GM12873 (cell line): ENCODE results near the gene LDB2.

Experiments used
- TF ChIP-seq, protein P1 (sequence below): IDR thresholded peaks from 2 replicates; pipeline ENCODE4 v1.5.1; 2012; ENCODE audit warnings: low read depth, mild to moderate bottlenecking, moderate library complexity, low read length, control low read depth; ENCODE audit not compliant: insufficient read depth; ENCODE audit errors: missing control alignments

Gene LDB2

GRCh38 chr4:16687011-16687410 lies 211.4 kb downstream of the LDB2 start:
- TF ChIP-seq, protein P1, sequence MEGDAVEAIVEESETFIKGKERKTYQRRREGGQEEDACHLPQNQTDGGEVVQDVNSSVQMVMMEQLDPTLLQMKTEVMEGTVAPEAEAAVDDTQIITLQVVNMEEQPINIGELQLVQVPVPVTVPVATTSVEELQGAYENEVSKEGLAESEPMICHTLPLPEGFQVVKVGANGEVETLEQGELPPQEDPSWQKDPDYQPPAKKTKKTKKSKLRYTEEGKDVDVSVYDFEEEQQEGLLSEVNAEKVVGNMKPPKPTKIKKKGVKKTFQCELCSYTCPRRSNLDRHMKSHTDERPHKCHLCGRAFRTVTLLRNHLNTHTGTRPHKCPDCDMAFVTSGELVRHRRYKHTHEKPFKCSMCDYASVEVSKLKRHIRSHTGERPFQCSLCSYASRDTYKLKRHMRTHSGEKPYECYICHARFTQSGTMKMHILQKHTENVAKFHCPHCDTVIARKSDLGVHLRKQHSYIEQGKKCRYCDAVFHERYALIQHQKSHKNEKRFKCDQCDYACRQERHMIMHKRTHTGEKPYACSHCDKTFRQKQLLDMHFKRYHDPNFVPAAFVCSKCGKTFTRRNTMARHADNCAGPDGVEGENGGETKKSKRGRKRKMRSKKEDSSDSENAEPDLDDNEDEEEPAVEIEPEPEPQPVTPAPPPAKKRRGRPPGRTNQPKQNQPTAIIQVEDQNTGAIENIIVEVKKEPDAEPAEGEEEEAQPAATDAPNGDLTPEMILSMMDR = no peak

GRCh38 chr4:16686195-16686594 lies 212.2 kb downstream of the LDB2 start:
- TF ChIP-seq, protein P1 = no peak

- TF ChIP-seq, protein P1 = no peak
Observed at GRCh38 chr4:16685536-16685935, 212.9 kb downstream of the LDB2 start.

DNA sequence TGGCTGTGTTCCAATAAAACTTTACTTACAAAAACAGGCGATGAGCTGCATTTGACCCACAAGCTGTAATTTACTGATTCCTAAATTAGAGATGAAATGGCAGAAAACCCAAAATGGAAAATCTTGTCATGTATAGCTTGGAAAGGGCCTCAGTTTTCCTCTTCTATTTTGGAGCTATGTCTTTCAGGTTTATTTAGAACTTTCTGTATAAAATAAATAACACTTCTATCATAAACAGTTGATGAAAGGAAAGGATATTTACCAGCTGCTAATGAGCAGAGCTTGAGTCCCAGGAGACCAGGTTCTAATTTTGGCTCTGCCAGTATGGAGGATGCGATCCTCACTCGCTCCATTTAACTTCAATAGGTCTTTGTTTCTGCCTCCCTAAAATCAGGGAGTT lies 213.5 kb downstream of the LDB2 start:
- TF ChIP-seq, protein P1 = no peak

DNA sequence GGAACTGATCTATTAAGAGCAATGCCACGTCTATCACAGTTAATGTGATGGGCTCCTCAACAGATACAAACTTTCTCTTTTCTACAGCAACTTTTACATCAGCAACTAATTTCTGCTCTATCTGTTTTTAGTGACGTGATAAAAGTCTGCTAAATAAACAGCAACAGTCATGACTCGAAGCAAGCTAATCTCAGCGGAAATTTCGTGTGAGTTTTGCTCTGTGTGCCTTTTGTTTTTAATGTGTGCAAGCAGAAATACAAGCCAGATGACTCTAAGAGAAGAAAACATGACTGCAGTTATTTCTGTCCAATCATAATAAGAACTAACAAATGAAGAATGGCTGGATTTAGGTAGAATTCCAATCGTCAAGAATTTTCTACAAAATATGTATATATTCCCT lies 214.3 kb downstream of the LDB2 start:
- TF ChIP-seq, protein P1 = no peak

DNA sequence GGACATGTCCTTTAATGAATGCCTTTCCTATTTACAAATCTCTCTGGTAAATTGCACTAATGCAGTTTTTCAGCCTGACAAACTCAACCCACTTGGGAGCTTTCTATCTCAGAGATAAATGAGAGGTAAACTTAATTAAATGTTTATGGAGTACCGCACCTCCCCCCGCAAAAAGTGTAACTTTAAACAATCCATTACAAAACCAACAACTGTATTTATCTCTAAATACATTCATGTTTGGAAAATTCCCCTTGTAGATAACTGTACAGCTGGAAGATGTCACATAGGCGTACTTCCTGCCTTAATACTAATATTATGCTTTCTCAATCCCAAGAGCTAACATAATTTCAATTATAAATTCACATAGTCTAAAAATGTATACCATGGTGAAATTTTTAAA lies 215.5 kb downstream of the LDB2 start:
- TF ChIP-seq, protein P1 = no peak

GRCh38 chr4:16677001-16677944 lies 221.2 kb downstream of the LDB2 start:
- TF ChIP-seq, protein P1 = no peak
